ENCODE results near the gene CD63.

The CD63 gene, protein sequence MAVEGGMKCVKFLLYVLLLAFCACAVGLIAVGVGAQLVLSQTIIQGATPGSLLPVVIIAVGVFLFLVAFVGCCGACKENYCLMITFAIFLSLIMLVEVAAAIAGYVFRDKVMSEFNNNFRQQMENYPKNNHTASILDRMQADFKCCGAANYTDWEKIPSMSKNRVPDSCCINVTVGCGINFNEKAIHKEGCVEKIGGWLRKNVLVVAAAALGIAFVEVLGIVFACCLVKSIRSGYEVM

DNA sequence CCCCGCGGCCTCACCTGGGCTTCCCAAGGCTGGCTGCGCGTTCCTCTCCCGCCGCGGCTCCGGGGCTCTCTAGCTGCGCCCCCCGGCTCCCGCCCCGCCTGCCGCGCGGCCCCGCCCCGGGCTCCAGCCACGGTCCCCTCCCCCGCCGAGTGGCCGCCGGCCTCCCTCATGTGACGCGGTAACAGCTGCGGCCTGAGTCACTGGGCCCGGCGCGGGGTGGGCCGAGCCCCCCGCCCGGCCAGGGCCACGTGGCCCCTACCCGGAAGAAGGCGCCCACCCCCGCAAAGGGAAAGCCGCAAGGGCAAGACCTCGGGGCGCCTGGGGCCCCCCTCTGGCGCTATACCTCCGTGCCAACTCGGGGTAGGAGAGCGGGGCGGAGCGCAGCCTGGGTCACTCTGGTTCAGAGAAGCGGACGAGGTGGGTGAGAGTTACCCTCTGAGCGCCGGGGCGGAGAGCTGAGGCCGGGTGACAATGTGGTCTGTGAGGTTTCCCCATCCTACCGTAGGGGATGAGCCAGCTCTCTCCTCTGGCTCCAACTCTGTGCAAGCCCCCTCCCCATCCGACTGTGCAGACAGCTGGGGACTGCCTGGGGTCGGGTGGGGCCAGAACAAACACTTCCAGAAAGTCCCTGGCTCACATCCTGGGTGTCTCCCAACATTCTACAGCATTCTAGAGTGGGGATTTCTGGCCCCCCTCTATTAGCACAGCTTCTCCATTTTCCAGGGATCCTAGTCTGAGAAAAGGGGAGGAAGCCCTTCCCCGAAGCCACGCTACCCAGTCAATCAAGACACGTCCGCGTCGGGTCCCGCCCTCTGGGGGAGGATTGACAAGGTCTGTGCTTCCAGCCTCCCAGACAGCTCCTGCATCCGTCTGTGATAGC lies at the start of gene CD63:
Gene CD63, minus strand, starts transcription at position 71 of the 880 bp plus-strand sequence. CDS start 668 bp downstream, outside the sequence.
- peak; percentile 69 for DNase-seq (ENCODE audit: extremely low read depth, low read depth)
- H3K4me3 ChIP-seq (replicated peaks; ENCODE audit: low read depth, low read length), result peak within 1 kb of the TSS; percentile 70
- TF ChIP-seq, protein P1, sequence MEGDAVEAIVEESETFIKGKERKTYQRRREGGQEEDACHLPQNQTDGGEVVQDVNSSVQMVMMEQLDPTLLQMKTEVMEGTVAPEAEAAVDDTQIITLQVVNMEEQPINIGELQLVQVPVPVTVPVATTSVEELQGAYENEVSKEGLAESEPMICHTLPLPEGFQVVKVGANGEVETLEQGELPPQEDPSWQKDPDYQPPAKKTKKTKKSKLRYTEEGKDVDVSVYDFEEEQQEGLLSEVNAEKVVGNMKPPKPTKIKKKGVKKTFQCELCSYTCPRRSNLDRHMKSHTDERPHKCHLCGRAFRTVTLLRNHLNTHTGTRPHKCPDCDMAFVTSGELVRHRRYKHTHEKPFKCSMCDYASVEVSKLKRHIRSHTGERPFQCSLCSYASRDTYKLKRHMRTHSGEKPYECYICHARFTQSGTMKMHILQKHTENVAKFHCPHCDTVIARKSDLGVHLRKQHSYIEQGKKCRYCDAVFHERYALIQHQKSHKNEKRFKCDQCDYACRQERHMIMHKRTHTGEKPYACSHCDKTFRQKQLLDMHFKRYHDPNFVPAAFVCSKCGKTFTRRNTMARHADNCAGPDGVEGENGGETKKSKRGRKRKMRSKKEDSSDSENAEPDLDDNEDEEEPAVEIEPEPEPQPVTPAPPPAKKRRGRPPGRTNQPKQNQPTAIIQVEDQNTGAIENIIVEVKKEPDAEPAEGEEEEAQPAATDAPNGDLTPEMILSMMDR (IDR thresholded peaks at IDR 0.05; ENCODE audit: low read depth, low read length, missing control alignments), result no peak

DNA sequence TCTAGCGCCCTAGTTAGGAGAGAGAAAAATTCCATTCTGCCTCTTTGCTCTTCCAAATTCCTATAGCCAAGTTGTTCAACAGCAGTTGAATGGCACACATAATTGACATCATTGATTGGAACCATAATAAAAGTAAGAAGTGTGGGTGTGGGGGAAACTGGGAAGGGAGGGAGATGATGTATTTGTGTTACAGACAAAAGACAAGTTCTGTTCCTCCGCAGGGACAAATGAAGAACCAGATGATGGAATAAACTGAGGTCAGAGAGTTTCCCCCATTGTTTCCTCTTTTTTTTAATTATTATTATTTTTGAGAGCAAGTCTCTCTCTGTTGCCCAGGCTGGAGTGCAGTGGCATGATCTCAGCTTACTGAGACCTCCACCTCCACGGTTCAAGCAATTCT lies 49.0 kb upstream of the CD63 start:
- DNase-seq (ENCODE audit: extremely low read depth, low read depth), result no peak
- TF ChIP-seq, protein P1 (IDR thresholded peaks at IDR 0.05; ENCODE audit: low read depth, low read length, missing control alignments), result no peak
- no peak overlapping the region for H3K4me3 ChIP-seq (replicated peaks; ENCODE audit: low read depth, low read length)

DNA sequence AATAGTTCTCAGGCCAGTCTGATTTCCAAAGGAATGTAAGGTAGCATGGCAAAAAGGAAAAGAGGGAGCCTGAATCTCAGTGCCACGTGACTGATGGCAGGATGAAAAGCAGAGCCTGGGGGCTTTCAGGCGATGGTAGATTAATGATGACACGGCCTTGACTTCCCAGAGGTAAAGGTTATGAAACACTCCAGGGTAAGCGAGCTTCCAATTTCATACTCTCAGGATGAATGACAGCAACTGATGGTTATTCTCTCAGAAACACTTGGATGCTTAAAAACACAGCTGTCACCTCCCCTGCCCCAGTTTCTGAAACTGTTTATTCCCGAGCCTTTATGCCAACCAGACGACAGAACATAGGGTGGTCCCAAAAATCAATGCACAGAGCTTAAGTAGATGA lies 42.9 kb upstream of the CD63 start:
- TF ChIP-seq, protein P1 (IDR thresholded peaks at IDR 0.05; ENCODE audit: low read depth, low read length, missing control alignments), result no peak
- DNase-seq (ENCODE audit: extremely low read depth, low read depth), result no peak
- no peak overlapping the region for H3K4me3 ChIP-seq (replicated peaks; ENCODE audit: low read depth, low read length)

DNA sequence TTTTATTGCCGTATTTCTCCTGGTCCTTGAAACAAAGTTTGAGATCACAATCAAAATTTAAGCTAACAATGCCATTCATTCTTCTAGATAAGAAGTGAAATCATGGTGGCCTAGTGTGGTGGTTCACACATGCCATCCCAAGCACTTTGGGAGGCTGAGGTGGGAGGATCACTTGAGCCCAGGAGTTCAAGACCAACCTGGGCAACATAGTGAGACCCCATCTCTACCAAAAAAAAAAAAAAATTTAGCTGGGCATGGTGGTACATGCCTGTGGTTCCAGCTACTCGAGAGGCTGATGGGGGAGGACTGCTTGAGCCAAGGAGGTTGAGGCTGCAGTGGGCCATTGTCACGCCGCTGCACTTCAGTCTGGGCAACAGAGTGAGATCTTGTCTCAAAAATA lies 38.3 kb upstream of the CD63 start:
- TF ChIP-seq, protein P1 (IDR thresholded peaks at IDR 0.05; ENCODE audit: low read depth, low read length, missing control alignments), result no peak
- no peak for DNase-seq (ENCODE audit: extremely low read depth, low read depth)
- no peak overlapping the region for H3K4me3 ChIP-seq (replicated peaks; ENCODE audit: low read depth, low read length)

DNA sequence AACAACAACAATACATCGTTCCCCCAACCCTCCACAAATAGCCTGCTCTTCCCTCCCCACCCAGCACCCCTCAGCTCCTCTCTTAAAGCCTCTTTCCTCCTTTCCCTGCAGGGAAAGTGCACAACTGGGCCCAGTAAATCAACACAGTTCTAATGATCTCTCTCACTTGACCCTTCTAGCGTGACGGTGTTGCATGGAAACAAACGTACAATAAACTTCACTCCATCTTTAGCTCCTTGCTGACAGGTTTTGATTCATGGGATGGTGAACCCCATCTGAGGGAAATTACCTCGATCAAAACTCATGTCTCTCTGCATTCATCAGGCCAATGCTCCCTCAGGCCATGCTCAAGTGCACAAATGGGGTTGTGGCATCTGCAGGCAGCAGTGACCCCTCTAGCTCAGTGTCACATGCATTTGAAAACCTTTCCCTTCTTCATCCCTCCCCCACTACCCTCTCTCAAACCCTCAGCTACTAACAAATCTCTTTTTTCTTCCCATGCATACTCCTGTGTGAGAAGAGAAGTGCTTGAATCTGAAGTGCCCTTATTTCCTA lies 37.0 kb upstream of the CD63 start:
- TF ChIP-seq, protein P1 (IDR thresholded peaks at IDR 0.05; ENCODE audit: low read depth, low read length, missing control alignments), result no peak
- no peak overlapping the region for H3K4me3 ChIP-seq (replicated peaks; ENCODE audit: low read depth, low read length)

DNA sequence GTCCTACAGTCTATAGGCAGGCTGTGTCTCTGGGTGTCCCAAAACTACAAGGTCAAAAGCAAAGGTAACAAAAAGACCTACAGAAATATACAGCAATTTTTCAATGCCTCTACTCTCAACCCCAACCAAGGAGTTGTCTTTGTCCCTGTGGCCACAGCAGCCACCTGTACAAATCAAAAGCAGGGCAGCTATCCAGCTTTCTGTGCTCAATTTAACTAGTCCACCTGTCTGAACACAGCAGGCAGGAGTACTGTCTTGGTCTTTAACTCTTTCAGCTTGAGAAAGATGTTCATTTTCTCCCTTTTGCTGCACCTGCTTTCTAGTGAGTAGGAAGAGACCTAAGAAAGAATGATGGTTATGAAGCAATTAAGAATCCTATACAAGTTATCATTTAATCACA lies 33.8 kb upstream of the CD63 start:
- TF ChIP-seq, protein P1 (IDR thresholded peaks at IDR 0.05; ENCODE audit: low read depth, low read length, missing control alignments), result no peak

More for the DNA sequence above, 37.0 kb upstream of the CD63 start:
- no peak for DNase-seq (ENCODE audit: extremely low read depth, low read depth)

More for the DNA sequence above, 33.8 kb upstream of the CD63 start:
- no peak for DNase-seq (ENCODE audit: extremely low read depth, low read depth)
- H3K4me3 ChIP-seq (replicated peaks; ENCODE audit: low read depth, low read length), result no peak overlapping the region
